Measurements from ENCODE around the gene NFATC3. TPM values are rescaled to one million over a fixed set of nuclear protein-coding genes. Genes with fewer than 3 reads are reported as not detected.

The NFATC3 gene
- total RNA-seq, 2 donors from 2014 or later, result 27.4 to 30.1 TPM

- Histone ChIP-seq H3K9ac (ENCODE audit: extremely low read depth, low read length, poor library complexity, severe bottlenecking) (no peak overlapping the region), H3K4me3 (ENCODE audit: low read length) (no peak overlapping the region), H3K36me3 (ENCODE audit: control insufficient read depth, insufficient read depth, low read length) (peaks cover 16% of the 10 kb centered on the region), H3K9me3 (ENCODE audit: control insufficient read depth, low read length) (no peaks in the 10 kb centered on the region), H3K27ac (ENCODE audit: low read depth, low read length) (no peak overlapping the region), H3K27me3 (ENCODE audit: control insufficient read depth, insufficient read depth, low read length, poor library complexity, severe bottlenecking) (no peaks in the 10 kb centered on the region), H3K4me1 (ENCODE audit: control insufficient read depth, insufficient read depth, low read length) (peaks cover 10% of the 10 kb centered on the region)
- Mint-ChIP-seq H3K4me3 (peak overlapping the region; percentile 24), H3K27me3 (ENCODE audit: insufficient read depth) (no peaks in the 10 kb centered on the region), H3K36me3 (ENCODE audit: low read depth) (peaks cover 34% of the 10 kb centered on the region), H3K9me3 (no peaks in the 10 kb centered on the region), H3K27ac (no peak overlapping the region), H3K4me1 (peaks cover 17% of the 10 kb centered on the region)
- no peak for DNase-seq
- TF ChIP-seq, protein P1, sequence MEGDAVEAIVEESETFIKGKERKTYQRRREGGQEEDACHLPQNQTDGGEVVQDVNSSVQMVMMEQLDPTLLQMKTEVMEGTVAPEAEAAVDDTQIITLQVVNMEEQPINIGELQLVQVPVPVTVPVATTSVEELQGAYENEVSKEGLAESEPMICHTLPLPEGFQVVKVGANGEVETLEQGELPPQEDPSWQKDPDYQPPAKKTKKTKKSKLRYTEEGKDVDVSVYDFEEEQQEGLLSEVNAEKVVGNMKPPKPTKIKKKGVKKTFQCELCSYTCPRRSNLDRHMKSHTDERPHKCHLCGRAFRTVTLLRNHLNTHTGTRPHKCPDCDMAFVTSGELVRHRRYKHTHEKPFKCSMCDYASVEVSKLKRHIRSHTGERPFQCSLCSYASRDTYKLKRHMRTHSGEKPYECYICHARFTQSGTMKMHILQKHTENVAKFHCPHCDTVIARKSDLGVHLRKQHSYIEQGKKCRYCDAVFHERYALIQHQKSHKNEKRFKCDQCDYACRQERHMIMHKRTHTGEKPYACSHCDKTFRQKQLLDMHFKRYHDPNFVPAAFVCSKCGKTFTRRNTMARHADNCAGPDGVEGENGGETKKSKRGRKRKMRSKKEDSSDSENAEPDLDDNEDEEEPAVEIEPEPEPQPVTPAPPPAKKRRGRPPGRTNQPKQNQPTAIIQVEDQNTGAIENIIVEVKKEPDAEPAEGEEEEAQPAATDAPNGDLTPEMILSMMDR (conservative IDR thresholded peaks at IDR 0.05), result no peak
Measured at GRCh38 chr16:68079376-68079625, 5.9 kb upstream of the NFATC3 start.

DNA sequence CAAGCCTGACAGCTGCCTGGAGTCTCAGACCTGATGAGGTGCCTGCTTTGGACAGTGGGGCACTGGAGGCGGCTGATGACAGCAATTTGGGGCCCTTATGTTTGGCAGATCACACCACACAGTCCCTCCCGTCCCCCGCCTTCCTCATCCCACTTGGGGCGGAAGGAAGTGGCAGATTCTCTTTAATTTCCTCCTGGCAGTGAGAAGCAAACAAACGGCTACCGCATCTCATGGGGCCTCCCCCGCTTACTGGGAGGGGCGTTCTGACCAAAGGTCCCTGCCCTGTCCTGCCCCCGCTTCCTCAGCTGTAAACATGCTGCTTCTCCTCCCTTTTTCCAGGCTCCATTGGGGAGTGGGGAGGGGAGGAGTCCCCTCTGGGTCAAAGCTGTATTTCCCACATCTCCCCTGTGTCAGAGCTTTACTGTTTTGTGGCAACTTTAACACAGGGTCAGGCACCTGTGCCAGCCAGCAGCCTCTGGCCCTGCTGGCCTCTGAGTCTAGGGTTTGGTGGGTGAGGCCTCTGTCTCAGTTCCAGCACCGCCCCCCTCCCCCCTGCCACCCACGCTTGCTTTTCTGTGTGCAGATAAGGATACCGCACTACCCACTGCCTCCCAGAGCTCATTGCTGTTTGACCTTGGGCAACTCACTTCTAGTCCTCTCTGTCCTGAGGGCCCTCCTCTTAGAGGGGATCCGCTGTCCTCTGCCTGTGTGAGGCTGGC, 5.4 kb upstream of the NFATC3 start:
- Histone ChIP-seq H3K9me3 (ENCODE audit: control insufficient read depth, low read length) (no peaks in the 10 kb centered on the region), H3K36me3 (ENCODE audit: control insufficient read depth, insufficient read depth, low read length) (peaks cover 12% of the 10 kb centered on the region), H3K9ac (ENCODE audit: extremely low read depth, low read length, poor library complexity, severe bottlenecking) (peak overlapping the region; percentile 3), H3K4me1 (ENCODE audit: control insufficient read depth, insufficient read depth, low read length) (peaks cover 12% of the 10 kb centered on the region), H3K27ac (ENCODE audit: low read depth, low read length) (no peak overlapping the region), H3K27me3 (ENCODE audit: control insufficient read depth, insufficient read depth, low read length, poor library complexity, severe bottlenecking) (no peaks in the 10 kb centered on the region), H3K4me3 (ENCODE audit: low read length) (no peak overlapping the region)
- peak overlapping the region; percentile 48 for H3K27ac Mint-ChIP-seq
- no peaks in the 10 kb centered on the region for H3K27me3 Mint-ChIP-seq (ENCODE audit: insufficient read depth)
- peak overlapping the region; percentile 24 for H3K4me3 Mint-ChIP-seq
- 80 to 85% methylated on average over 8 to 13 of the region's 13 CpGs for WGBS, 2 experiments (ENCODE audit: insufficient coverage in 1 of 2, insufficient read length in 1 of 2)
- H3K4me1 Mint-ChIP-seq, result peaks cover 17% of the 10 kb centered on the region
- DNase-seq, result no peak
- H3K9me3 Mint-ChIP-seq, result no peaks in the 10 kb centered on the region
- peaks cover 34% of the 10 kb centered on the region for H3K36me3 Mint-ChIP-seq (ENCODE audit: low read depth)
- TF ChIP-seq, protein P1 (conservative IDR thresholded peaks at IDR 0.05), result no peak

GRCh38 chr16:68081861-68082628, 3.1 kb upstream of the NFATC3 start:
- Mint-ChIP-seq H3K27ac (no peak overlapping the region), H3K4me3 (no peak overlapping the region), H3K9me3 (no peaks in the 10 kb centered on the region), H3K4me1 (peaks cover 20% of the 10 kb centered on the region), H3K27me3 (ENCODE audit: insufficient read depth) (no peaks in the 10 kb centered on the region), H3K36me3 (ENCODE audit: low read depth) (peaks cover 15% of the 10 kb centered on the region)
- DNase-seq, result no peak
- H3K4me1 ChIP-seq (ENCODE audit: control insufficient read depth, insufficient read depth, low read length), result peaks cover 12% of the 10 kb centered on the region
- no peaks in the 10 kb centered on the region for H3K9me3 ChIP-seq (ENCODE audit: control insufficient read depth, low read length)
- no peaks in the 10 kb centered on the region for H3K36me3 ChIP-seq (ENCODE audit: control insufficient read depth, insufficient read depth, low read length)
- no peaks in the 10 kb centered on the region for H3K27me3 ChIP-seq (ENCODE audit: control insufficient read depth, insufficient read depth, low read length, poor library complexity, severe bottlenecking)
- H3K27ac ChIP-seq (ENCODE audit: low read depth, low read length), result no peak overlapping the region
- no peak overlapping the region for H3K4me3 ChIP-seq (ENCODE audit: low read length)
- TF ChIP-seq, protein P1 (conservative IDR thresholded peaks at IDR 0.05), result no peak
- H3K9ac ChIP-seq (ENCODE audit: extremely low read depth, low read length, poor library complexity, severe bottlenecking), result no peak overlapping the region
